Suprapubic skin (tissue), 3 donors: ENCODE measurements around the gene CAPN10.

ENCODE experiments used
- EP300 ChIP-seq: sonication (generic); formaldehyde crosslinking; IDR thresholded peaks from one replicate; pipeline ENCODE4 v1.6.1; 2017; ENCODE audit warnings: antibody characterized with exemption
- POLR2A ChIP-seq, 2 donors: fragments of 450-650 bp; IDR thresholded peaks; one replicate each; pipeline ENCODE4 v1.6.1; 2017; ENCODE audit warnings: antibody characterized with exemption in 2 of 2, mild to moderate bottlenecking in 2 of 2, moderate library complexity in 2 of 2
- TF ChIP-seq, protein P1 (sequence below), 2 donors: fragments of 200-600 bp in 1 of 2; fragments of 450-650 bp in 1 of 2; sonication (generic) in 1 of 2; IDR thresholded peaks; one replicate each; pipeline ENCODE4 v1.5.1; 2016 to 2019; ENCODE audit warnings: antibody characterized with exemption in 2 of 2, mild to moderate bottlenecking in 1 of 2, moderate library complexity in 1 of 2

GRCh38 chr2:240594511-240595380, 8.2 kb downstream of the CAPN10 start:
- TF ChIP-seq POLR2A (IDR thresholded peaks at IDR 0.05) (no peak), EP300 (no peak)
- TF ChIP-seq, protein P1, sequence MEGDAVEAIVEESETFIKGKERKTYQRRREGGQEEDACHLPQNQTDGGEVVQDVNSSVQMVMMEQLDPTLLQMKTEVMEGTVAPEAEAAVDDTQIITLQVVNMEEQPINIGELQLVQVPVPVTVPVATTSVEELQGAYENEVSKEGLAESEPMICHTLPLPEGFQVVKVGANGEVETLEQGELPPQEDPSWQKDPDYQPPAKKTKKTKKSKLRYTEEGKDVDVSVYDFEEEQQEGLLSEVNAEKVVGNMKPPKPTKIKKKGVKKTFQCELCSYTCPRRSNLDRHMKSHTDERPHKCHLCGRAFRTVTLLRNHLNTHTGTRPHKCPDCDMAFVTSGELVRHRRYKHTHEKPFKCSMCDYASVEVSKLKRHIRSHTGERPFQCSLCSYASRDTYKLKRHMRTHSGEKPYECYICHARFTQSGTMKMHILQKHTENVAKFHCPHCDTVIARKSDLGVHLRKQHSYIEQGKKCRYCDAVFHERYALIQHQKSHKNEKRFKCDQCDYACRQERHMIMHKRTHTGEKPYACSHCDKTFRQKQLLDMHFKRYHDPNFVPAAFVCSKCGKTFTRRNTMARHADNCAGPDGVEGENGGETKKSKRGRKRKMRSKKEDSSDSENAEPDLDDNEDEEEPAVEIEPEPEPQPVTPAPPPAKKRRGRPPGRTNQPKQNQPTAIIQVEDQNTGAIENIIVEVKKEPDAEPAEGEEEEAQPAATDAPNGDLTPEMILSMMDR (IDR thresholded peaks at IDR 0.05) = no peak
